CD4-positive, alpha-beta T cell treated with Interleukin-17A for 1 hour (primary cell): ENCODE results near the gene RIC3.

Experiments
- DNase-seq: peaks from one replicate; pipeline ENCODE4 v3.0.0-alpha.2; 2020

The RIC3 gene

DNA sequence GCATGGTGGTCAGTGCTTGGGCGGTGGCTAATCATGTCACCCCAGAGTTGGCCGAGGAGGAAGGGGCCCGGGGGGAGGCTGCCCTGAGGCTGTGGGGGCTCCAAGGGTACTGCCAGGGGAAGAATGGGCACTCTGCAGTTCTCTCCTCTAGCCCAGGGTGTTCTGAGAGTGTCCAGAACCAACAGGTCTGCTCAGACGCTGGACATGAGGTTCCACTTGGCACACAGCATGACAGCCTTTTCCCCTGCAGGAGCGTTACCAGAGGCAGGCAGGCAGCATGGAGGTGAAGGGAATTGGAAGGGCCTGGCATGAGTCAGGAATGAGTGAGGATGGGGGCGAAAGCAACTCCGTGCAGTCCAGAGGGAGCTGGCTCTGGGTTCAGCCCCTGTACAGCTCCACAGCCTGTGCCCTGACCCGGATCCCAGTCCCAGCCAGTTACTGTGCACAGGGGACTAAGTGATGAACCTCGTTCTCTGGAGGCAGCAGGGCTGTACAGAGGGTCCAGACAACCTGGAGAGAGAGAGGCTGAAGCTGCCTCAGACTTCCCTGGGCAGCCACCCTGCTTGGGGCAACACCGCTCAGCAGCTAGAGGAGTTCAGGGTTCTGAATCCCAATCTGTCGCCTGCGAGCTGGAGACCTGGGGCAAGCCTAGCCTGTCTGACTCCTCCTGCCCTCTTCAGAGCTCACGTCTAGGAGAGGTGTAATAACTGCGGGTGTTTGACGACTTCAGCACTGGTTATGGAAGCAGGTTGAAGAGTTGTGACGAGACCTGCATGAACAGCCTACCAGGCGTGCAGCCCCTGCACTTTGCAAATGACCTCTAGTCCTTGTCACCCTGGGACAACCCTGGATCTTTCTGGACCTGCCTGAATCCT lies 102.6 kb downstream of the RIC3 start:
- DNase-seq: no peak

DNA sequence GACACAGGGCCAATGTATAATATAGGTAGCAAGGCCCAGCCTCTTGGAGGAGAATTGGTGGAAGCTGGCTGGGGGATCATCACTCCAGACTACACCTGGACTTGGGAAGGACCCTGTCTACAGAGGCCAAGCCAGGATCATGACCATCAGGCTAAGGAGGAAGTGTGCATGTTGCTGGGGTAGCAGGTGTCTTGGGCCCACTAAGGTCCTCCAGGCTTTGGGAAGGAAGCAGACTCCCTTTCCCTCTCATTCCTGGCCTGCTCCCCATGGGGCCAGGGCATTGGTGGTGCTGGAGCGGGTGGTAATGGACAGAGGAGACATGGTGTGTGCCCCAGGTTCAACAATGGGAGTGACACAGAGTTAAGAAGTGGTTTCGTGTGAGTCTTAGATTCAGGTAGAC lies 103.8 kb downstream of the RIC3 start:
- DNase-seq: no peak

- DNase-seq: no peak
These were observed 105.5 kb downstream of the RIC3 start for GRCh38 chr11:8063324-8063723.

DNA sequence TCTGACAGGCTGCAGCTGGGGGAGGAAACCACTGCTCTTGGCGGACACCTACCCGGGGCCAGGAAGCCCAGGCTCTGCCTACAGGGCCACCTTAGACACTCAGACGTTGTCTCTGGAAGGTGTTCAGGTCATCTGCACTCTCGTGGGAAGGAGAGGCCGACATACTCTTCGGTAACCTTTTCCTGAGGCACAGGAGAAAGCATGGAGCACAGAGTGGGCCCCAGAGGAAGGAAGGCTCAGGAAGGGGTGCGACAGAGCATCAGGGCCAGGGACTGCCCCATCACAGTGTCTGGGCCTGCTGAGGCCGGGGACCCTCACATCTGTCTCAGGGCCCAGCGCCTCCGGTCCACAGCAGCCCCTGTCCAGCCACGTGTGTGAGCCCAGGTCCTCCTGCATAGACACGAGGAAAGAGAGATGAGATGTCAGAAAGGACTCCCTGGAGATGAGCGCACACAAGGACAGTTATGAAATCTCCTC lies 106.0 kb downstream of the RIC3 start:
- no peak for DNase-seq

DNA sequence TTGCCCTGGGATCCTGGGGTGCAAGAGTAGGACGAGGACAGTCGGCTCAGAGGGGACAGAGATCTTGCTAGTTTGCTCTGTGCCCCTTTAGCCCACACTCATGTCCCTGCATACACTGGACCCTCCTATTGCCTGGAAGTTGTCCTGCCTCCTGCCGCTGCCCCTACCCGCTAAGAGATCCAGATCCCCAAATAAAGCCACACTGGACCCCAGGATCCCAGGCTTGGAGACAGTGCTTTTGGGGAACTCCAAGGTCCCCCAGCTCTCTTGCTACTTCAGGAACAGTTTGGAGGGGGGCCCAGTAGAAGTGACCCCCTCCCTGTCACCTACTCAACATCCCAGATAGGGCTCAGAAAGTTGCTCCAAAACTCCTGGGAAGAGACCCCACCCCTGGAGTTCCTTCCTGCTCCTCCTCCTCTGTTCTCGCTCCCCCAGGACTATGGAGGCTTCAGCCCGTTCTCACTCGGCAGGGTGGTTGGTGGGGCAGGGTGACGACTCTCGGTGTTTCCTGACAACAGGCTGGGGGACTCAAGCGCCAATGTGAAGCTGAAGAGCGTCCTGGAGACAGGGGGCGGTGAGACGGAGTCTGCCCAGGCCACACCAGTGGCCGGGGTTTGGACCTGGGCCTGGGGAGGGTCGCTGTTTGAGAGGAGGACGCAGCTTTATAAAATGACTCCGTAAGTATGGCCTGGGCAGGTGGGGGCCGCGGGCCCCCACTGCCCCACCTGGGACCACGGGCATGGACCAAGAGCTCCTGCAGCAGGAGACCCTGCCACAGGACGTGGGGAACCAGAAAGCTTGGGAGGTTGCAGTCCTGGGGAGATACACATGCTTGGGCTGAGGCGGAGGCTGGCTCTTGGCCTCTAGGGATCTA lies 107.0 kb downstream of the RIC3 start:
- no peak for DNase-seq

DNA sequence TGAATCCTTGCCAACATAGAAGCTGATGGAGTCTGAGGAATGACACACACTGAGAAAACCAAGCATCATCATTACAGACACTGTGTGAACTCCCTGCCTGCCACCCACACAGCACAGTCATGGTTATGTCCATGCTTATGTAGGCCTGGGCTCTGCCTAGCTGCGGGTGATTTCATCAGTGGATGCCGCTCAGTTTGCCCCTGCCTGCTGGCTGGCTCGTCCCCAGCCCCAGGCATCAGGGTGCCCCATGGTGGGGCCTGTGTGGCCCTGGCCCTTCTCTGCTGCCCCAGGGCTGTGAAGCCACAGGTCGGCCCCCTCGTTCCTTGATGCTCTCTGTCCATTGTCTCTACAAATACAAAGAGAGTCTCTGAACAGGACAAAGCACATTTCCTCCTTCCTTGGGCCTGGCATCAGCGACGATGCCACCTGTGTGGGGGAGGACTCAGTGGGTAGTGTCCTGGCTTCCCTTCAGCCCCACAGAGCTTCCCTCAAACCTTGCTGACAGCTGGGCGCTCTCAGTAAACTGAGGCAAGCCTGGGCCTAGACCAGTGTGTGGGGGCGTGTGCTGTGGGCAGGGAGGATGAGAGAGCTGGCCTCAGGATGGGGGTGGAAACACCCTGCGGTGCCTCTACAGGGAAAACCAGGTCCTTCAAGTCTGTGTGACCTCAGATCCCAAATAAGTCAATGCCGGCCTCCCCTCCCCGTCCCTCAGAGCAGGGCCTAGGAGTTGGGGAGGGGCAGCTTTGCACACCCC lies 107.8 kb downstream of the RIC3 start:
- no peak for DNase-seq

DNA sequence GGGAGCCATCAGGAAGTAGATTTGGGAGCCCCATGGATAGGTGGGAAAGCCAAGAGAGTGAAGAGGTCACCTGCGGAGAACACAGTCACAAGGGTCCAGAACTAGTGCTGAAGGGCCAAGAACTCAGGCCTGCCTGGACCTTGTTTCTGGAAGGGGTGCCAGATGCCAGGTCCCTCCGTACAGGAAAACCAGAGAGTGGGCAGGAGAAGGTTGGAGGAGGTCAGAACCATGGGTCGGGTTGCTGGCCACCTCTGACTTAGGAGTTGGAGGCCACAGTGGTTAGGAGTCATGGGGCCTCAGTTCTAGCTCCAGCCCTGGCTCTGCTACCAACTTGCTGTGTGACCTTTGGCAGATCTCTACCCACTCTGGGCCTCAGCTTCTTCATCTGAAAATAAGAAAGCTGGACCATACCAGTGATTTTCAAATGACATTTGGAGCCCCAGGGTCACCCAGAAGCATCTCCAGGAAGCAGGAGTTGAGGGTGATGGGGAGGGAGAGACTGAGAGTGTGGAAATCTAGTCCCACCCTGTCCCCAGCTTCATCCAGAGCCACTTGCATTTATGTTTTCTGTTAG lies 108.6 kb downstream of the RIC3 start:
- no peak for DNase-seq

- DNase-seq: no peak
These were observed 109.2 kb downstream of the RIC3 start for GRCh38 chr11:8059571-8060011.

DNA sequence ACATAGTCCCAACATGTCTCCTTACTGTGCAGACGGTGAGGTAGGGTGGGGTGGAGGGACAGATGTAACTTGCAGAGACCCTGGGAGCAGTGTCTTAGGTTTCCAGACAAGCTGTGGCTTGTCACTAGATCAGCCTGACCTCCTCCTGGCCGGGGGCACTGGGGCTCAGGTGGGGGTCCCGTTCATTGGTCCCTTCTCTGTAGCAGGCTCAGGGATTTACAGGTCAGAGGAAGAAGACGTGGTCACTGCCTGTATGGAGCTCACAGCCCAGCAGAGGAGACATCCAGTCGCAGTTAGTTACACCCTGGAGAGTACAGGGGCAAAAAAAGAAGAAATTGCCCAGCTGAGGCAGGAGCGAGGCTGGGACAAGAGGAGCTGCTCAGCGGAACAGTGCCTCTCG lies 109.8 kb downstream of the RIC3 start:
- no peak for DNase-seq

- DNase-seq: no peak
These were observed 110.6 kb downstream of the RIC3 start for GRCh38 chr11:8058216-8058615.

DNA sequence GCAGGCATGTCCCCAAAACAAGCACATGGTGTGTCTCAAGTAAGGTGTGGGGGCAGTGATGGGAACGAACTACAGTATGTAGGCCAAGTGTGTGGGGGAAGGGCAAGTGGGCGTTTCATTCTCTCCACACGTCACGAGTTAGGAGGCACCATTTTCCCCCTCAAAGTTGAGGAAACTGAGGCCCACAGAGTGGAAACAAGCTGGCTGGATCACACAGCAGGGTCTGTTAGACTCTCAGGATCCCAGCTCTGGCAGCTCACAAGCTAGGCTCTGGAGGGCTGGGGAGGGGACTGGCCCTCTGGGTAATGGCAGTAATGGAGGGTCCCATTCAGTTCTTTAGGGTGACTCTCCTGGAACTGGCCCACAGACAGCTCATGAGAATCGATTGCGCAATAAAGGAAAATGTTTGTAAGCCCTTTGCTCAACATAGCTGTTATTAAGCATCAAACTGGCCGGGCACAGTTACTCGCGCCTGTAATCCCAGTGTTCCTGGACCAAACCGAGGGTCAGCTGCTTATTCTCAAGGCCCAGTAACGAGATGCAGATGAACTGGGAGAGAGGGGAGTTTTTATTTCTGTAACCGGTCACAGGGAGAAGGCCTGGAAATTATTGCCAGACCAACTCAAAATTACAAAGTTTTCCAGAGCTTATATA lies 111.9 kb downstream of the RIC3 start:
- DNase-seq: no peak
